SK-N-SH treated with all-trans-retinoic acid at 6 μM for 48 hours (cell line): ENCODE measurements around the gene XCL1.

ENCODE experiments used
- ATAC-seq: fragments of 200-7000 bp; cut with Tn5 transposase; 3 replicates; pipeline ENCODE4 v1.9.1; 2020; ENCODE audit warnings: mild to moderate bottlenecking, moderate library complexity
- ARNTL ChIP-seq: fragments of 450-650 bp; formaldehyde crosslinking; IDR thresholded peaks from 2 replicates; pipeline ENCODE4 v1.5.0; 2020; ENCODE audit warnings: low read depth, mild to moderate bottlenecking, moderate library complexity, borderline replicate concordance
- BACH2 ChIP-seq: fragments of 250-450 bp; sonication (Bioruptor Pico); IDR thresholded peaks from 2 replicates; pipeline ENCODE4 v1.9.0; 2021; ENCODE audit warnings: mild to moderate bottlenecking, borderline replicate concordance
- CSDC2 ChIP-seq: fragments of 250-450 bp; sonication (Bioruptor Pico); IDR thresholded peaks from 2 replicates; pipeline ENCODE4 v1.5.0; 2020; ENCODE audit warnings: mild to moderate bottlenecking, moderate library complexity
- ESRRG ChIP-seq: fragments of 250-450 bp; sonication (Bioruptor Pico); IDR thresholded peaks from 2 replicates; pipeline ENCODE4 v1.6.1; 2021; ENCODE audit warnings: mild to moderate bottlenecking
- GLIS3 ChIP-seq: fragments of 250-450 bp; sonication (Bioruptor Pico); IDR thresholded peaks from 2 replicates; pipeline ENCODE4 v1.5.0; 2020; ENCODE audit warnings: mild to moderate bottlenecking, moderate library complexity
- ISL1 ChIP-seq: fragments of 250-450 bp; sonication (Bioruptor Pico); IDR thresholded peaks from 2 replicates; pipeline ENCODE4 v2.1.2; 2022; ENCODE audit warnings: mild to moderate bottlenecking, moderate library complexity
- OSR1 ChIP-seq: fragments of 250-450 bp; sonication (Bioruptor Pico); IDR thresholded peaks from 2 replicates; pipeline ENCODE4 v1.8.0; 2022; ENCODE audit warnings: moderate library complexity, mild to moderate bottlenecking, inconsistent platforms
- RARB ChIP-seq: fragments of 250-450 bp; sonication (Bioruptor Pico); IDR thresholded peaks from 2 replicates; pipeline ENCODE4 v1.8.0; 2021; ENCODE audit warnings: mild to moderate bottlenecking, moderate library complexity
- SNAI2 ChIP-seq: fragments of 250-450 bp; sonication (Bioruptor Pico); IDR thresholded peaks from 2 replicates; pipeline ENCODE4 v1.5.0; 2020; ENCODE audit warnings: mild to moderate bottlenecking, moderate library complexity
- TCF4 ChIP-seq: fragments of 250-450 bp; sonication (Bioruptor Pico); IDR thresholded peaks from 2 replicates; pipeline ENCODE4 v1.8.0; 2021; ENCODE audit warnings: mild to moderate bottlenecking, moderate library complexity, borderline replicate concordance
- TOX ChIP-seq: fragments of 250-450 bp; sonication (Bioruptor Pico); IDR thresholded peaks from 2 replicates; pipeline ENCODE4 v1.8.0; 2021; ENCODE audit warnings: mild to moderate bottlenecking, moderate library complexity, borderline replicate concordance
- TSHZ2 ChIP-seq: fragments of 250-450 bp; sonication (Bioruptor Pico); IDR thresholded peaks from 2 replicates; pipeline ENCODE4 v1.5.0; 2020; ENCODE audit warnings: mild to moderate bottlenecking, moderate library complexity
- ZC3H10 ChIP-seq: fragments of 250-450 bp; sonication (Bioruptor Pico); IDR thresholded peaks from 2 replicates; pipeline ENCODE4 v1.5.1; 2021; ENCODE audit warnings: mild to moderate bottlenecking, moderate library complexity
- ZFP3 ChIP-seq: fragments of 250-450 bp; sonication (Bioruptor Pico); IDR thresholded peaks from 2 replicates; pipeline ENCODE4 v1.5.0; 2020; ENCODE audit warnings: mild to moderate bottlenecking, moderate library complexity
- ZFP30 ChIP-seq: fragments of 450-650 bp; formaldehyde crosslinking; IDR thresholded peaks from 2 replicates; pipeline ENCODE4 v1.5.0; 2022; ENCODE audit warnings: mild to moderate bottlenecking, moderate library complexity
- ZNF565 ChIP-seq: fragments of 450-650 bp; formaldehyde crosslinking; conservative IDR thresholded peaks from 2 replicates; pipeline ENCODE4 v1.5.0; 2020; ENCODE audit warnings: low read depth, mild to moderate bottlenecking, moderate library complexity
- ZNF70 ChIP-seq: fragments of 450-650 bp; formaldehyde crosslinking; IDR thresholded peaks from 2 replicates; pipeline ENCODE4 v1.5.0; 2020; ENCODE audit warnings: mild to moderate bottlenecking, moderate library complexity
- ZNF8 ChIP-seq: fragments of 450-650 bp; formaldehyde crosslinking; IDR thresholded peaks from 2 replicates; pipeline ENCODE4 v1.5.0; 2020; ENCODE audit warnings: mild to moderate bottlenecking, moderate library complexity
- TF ChIP-seq, protein P1 (sequence below): fragments of 250-450 bp; sonication (Bioruptor Pico); IDR thresholded peaks from 2 replicates; pipeline ENCODE4 v1.5.1; 2021; ENCODE audit warnings: mild to moderate bottlenecking, moderate library complexity
- TF ChIP-seq, protein P2 (sequence below): fragments of 250-450 bp; sonication (Bioruptor Pico); IDR thresholded peaks from 2 replicates; pipeline ENCODE4 v1.8.0; 2021; ENCODE audit warnings: low read depth, mild to moderate bottlenecking, moderate library complexity, borderline replicate concordance
- TF ChIP-seq, protein P3 (sequence below): fragments of 250-450 bp; sonication (Bioruptor Pico); IDR thresholded peaks from 2 replicates; pipeline ENCODE4 v1.5.1; 2020; ENCODE audit warnings: low read depth, mild to moderate bottlenecking, moderate library complexity

Gene XCL1

DNA sequence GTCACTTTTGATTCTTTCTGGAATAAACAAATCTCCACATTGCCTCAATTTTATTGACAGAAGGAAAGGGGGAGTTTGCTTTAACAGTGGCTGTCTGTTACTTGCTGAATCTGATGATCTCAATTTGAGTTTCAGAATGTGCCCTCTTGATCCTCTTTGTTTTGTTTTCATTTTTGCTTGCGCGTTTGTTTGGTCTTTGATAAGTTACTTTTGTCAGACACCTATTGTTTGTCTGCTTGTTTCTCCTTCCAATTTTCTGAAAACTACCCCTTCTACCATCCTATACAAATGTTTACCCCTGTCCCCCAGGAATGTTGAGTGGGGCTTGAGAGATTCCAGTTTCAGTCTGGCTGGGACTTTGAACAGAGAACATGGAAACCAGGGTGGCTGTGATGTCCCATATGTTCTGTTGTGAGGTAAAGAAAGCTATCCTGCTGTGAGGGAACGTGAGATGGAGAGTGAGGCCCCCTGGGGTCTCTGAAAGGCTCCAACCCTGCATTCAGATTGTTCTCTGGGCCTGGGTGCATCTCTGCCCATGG, 20.8 kb upstream of the XCL1 start:
- TF ChIP-seq, protein P1, sequence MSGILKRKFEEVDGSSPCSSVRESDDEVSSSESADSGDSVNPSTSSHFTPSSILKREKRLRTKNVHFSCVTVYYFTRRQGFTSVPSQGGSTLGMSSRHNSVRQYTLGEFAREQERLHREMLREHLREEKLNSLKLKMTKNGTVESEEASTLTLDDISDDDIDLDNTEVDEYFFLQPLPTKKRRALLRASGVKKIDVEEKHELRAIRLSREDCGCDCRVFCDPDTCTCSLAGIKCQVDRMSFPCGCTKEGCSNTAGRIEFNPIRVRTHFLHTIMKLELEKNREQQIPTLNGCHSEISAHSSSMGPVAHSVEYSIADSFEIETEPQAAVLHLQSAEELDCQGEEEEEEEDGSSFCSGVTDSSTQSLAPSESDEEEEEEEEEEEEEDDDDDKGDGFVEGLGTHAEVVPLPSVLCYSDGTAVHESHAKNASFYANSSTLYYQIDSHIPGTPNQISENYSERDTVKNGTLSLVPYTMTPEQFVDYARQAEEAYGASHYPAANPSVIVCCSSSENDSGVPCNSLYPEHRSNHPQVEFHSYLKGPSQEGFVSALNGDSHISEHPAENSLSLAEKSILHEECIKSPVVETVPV (CRISPR knock-in tag): no peak
- TF ChIP-seq TCF4 (CRISPR knock-in tag) (no peak), GLIS3 (no peak), SNAI2 (no peak), ESRRG (CRISPR knock-in tag) (no peak), TOX (no peak), ZNF8 (no peak), TSHZ2 (no peak)
- TF ChIP-seq, protein P2, sequence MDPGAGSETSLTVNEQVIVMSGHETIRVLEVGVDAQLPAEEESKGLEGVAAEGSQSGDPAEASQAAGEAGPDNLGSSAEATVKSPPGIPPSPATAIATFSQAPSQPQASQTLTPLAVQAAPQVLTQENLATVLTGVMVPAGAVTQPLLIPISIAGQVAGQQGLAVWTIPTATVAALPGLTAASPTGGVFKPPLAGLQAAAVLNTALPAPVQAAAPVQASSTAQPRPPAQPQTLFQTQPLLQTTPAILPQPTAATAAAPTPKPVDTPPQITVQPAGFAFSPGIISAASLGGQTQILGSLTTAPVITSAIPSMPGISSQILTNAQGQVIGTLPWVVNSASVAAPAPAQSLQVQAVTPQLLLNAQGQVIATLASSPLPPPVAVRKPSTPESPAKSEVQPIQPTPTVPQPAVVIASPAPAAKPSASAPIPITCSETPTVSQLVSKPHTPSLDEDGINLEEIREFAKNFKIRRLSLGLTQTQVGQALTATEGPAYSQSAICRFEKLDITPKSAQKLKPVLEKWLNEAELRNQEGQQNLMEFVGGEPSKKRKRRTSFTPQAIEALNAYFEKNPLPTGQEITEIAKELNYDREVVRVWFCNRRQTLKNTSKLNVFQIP (CRISPR knock-in tag): no peak
- TF ChIP-seq, all 23 proteins: peak for 0
- no peak for ATAC-seq

DNA sequence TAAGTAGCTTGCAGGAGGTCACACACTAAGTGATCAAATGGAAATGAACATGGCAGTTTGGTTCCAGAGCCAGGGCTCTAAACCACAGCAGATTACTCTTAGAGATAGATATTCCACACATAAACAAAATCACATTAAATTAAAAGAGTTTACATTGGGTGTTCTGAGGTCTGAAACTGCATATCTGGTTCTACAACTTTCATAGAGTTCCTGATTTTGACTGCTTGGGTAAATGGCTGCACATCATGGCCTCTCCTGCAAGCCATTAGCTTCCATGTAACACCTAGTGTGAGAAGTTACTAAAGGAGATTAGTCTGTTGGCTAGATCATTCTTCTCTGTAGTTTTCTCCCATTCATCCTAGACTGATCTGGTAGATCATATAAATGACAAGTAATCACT, 19.8 kb upstream of the XCL1 start:
- ATAC-seq: no peak
- TF ChIP-seq ZFP3: no peak
- TF ChIP-seq CSDC2: no peak
- no peak for TF ChIP-seq ZNF565 (CRISPR knock-in tag)
- no peak for TF ChIP-seq GLIS3
- no peak for TF ChIP-seq TOX
- TF ChIP-seq ISL1 (CRISPR knock-in tag): no peak
- TF ChIP-seq BACH2: no peak
- TF ChIP-seq ZFP30 (CRISPR knock-in tag): no peak
- TF ChIP-seq ESRRG (CRISPR knock-in tag): no peak
- no peak for TF ChIP-seq ZNF8
- TF ChIP-seq, protein P3, sequence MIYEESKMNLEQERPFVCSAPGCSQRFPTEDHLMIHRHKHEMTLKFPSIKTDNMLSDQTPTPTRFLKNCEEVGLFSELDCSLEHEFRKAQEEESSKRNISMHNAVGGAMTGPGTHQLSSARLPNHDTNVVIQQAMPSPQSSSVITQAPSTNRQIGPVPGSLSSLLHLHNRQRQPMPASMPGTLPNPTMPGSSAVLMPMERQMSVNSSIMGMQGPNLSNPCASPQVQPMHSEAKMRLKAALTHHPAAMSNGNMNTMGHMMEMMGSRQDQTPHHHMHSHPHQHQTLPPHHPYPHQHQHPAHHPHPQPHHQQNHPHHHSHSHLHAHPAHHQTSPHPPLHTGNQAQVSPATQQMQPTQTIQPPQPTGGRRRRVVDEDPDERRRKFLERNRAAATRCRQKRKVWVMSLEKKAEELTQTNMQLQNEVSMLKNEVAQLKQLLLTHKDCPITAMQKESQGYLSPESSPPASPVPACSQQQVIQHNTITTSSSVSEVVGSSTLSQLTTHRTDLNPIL: no peak
- no peak for TF ChIP-seq ARNTL
- TF ChIP-seq TCF4 (CRISPR knock-in tag): no peak
- TF ChIP-seq ZNF70 (CRISPR knock-in tag): no peak
- TF ChIP-seq OSR1 (CRISPR knock-in tag): no peak
- TF ChIP-seq SNAI2: no peak
- TF ChIP-seq RARB (CRISPR knock-in tag): no peak

DNA sequence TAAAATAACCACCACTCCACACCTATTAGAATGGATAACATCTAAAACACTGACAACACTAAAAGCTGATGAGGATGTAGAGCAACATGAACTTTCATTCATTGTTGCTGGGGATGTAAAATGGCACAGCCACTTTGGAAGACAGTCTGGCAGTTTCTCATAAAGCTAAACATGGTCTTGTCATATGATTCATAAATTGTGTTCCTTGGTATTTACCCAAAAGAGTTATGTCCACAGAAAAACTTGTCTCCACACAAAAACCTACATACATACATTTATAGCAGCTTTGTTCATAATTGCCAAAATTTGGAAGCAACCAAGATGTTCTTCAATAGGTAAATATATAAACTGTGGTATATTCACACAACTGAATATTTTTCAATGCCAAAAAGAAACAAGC, 16.0 kb upstream of the XCL1 start:
- no peak for ATAC-seq

More for the DNA sequence above, 16.0 kb upstream of the XCL1 start:
- TF ChIP-seq, protein P2 (CRISPR knock-in tag): no peak
- TF ChIP-seq TOX: no peak
- no peak for TF ChIP-seq ZNF565 (CRISPR knock-in tag)
- no peak for TF ChIP-seq RARB (CRISPR knock-in tag)
- TF ChIP-seq ZC3H10 (CRISPR knock-in tag): no peak
- TF ChIP-seq ISL1 (CRISPR knock-in tag): no peak
- TF ChIP-seq, protein P1 (CRISPR knock-in tag): no peak
- TF ChIP-seq OSR1 (CRISPR knock-in tag): no peak
- TF ChIP-seq ZFP3: no peak
- TF ChIP-seq CSDC2: no peak
- no peak for TF ChIP-seq ZNF70 (CRISPR knock-in tag)
- no peak for TF ChIP-seq GLIS3
- no peak for TF ChIP-seq ARNTL
- TF ChIP-seq, protein P3: no peak
